GM12872 (cell line): ENCODE data around the gene MTR.
A peak's percentile ranks its signal among the peaks of the same experiment; 100 is the strongest.

Experiments used
- TF ChIP-seq, protein P1 (sequence below): IDR thresholded peaks from 3 replicates; pipeline ENCODE4 v1.5.1; 2011; ENCODE audit warnings: low read depth, mild to moderate bottlenecking, low read length, moderate library complexity; ENCODE audit not compliant: insufficient read depth

MTR gene

GRCh38 chr1:236862615-236863211 lies 67.6 kb downstream of the MTR start:
- TF ChIP-seq, protein P1, sequence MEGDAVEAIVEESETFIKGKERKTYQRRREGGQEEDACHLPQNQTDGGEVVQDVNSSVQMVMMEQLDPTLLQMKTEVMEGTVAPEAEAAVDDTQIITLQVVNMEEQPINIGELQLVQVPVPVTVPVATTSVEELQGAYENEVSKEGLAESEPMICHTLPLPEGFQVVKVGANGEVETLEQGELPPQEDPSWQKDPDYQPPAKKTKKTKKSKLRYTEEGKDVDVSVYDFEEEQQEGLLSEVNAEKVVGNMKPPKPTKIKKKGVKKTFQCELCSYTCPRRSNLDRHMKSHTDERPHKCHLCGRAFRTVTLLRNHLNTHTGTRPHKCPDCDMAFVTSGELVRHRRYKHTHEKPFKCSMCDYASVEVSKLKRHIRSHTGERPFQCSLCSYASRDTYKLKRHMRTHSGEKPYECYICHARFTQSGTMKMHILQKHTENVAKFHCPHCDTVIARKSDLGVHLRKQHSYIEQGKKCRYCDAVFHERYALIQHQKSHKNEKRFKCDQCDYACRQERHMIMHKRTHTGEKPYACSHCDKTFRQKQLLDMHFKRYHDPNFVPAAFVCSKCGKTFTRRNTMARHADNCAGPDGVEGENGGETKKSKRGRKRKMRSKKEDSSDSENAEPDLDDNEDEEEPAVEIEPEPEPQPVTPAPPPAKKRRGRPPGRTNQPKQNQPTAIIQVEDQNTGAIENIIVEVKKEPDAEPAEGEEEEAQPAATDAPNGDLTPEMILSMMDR = no peak

GRCh38 chr1:236864211-236864610 lies 69.1 kb downstream of the MTR start:
- TF ChIP-seq, protein P1 = no peak

DNA sequence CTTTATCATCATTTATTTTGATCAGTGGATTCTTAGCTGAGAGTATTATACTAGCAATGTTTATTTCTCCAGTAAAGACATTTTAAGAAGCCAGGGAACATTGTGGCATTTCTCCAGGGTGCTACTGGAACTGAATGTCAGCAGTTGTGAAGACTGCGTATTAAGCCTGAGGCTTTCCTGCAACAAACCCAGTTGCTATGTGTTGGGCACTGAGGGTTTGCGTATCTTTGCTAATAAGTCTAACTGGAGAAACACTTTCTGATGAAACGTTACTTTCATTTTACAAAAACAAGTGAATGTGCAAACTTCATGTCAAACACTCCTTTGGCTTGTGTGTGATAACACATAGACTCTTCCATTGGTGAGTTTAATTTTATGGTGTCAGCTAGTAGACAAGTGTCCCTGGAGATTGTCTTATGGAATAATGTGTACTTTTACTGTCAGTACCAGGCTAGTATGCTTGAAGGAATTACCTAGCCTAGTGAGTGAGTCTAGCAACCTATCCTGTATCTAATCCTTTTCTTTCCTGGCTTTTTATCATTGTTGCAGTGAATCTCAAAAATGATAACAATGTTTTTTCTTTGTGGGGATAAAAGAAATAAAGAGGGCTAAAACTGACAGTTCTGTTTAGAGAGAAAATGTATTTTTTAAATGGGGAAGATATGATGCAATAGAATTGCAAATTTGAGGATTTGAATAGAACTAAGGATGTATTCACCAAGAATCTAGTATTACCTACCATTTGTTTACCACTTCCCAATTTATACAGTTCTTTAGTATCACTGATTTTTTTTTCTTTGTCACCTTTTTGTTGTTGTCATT lies 70.1 kb downstream of the MTR start:
- TF ChIP-seq, protein P1 = no peak

DNA sequence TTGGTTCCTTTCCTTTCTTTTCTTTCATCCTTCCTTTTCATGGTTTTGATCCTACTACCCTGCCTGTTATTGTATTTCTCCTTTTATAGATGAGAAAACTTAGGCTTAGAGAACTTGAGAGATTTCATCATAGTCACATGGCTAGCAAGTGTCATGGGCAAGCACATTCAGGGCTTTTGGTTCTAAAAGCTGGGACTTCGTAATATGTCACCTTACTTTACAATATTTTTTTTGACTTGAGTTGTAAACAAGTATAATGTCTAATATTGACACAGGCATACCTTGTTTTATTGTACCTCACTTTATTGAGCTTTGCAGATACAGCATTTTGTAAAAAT lies 70.7 kb downstream of the MTR start:
- TF ChIP-seq, protein P1 = no peak

GRCh38 chr1:236868625-236869467 lies 73.8 kb downstream of the MTR start:
- TF ChIP-seq, protein P1 = peak; percentile 94

- TF ChIP-seq, protein P1 = no peak
Observed at GRCh38 chr1:236869911-236870310, 74.8 kb downstream of the MTR start.

DNA sequence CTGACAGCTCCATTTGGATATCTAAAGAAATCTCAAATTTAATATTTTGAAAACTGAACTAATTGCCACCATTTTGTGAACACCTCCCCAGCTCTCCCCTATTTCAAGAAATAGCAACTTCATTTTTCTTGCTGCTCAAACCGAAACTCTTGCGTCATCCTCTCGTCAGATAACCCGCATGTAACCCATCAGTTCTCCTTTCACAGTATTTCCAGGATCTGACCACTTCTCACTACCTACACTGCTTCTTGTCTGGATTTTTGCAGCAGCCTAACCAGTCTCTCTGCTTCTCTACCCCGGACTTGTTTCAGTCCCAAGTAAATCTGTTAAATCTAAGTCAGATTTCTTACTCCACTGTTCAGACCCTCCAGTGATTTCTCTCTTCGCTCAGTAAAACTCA lies 75.6 kb downstream of the MTR start:
- TF ChIP-seq, protein P1 = no peak
